ENCODE measurements around the gene MADD. TPM values are rescaled to one million over a fixed set of nuclear protein-coding genes. Genes with fewer than 3 reads are reported as not detected.

MADD gene
- total RNA-seq, 1 experiment from 2014 or later: 12.9 TPM

DNA sequence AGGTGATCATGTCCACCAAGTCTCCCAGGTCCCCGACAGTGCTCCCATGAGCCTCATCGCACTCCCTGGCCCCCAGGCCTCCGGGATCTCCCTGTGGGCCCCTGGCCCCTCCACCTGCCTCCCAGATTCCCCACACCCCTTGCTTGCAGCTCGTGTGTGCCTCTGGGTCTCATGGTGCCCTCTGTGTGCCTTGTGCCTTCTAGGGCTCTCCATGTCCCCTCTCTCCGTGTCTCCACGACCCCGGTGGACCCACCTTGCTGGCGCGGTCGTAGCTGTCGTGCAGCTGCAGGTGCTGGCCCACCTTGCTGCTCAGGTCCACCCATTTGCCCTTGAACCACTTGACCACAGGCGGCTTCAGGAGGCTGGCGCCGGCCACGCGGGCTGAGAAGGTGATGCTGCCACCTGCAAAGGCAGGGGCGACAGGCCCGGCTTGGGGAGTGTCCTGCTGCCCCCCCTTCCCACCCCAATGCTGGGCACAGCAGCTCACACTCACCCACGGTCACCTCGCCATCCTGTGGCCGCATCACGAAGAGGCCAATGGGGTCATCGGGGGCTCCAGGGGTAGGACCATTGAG, 79.7 kb downstream of the MADD start:
- in situ Hi-C loops (cut with HindIII; ENCODE audit: low sequenced_read_pairs): no loop called here
- DNase-seq (ENCODE audit: low spot score): no peak

GRCh38 chr11:47350315-47350714, 80.4 kb downstream of the MADD start:
- in situ Hi-C loops (cut with HindIII; ENCODE audit: low sequenced_read_pairs): no loop called here

GRCh38 chr11:47351156-47352126, 81.5 kb downstream of the MADD start:
- in situ Hi-C loops (cut with HindIII; ENCODE audit: low sequenced_read_pairs): no loop called here
- no peak for DNase-seq (ENCODE audit: low spot score)

More at GRCh38 chr11:47350315-47350714, 80.4 kb downstream of the MADD start:
- DNase-seq (ENCODE audit: low spot score): no peak

- no peak for DNase-seq (ENCODE audit: low spot score)
- in situ Hi-C loops (cut with HindIII; ENCODE audit: low sequenced_read_pairs): no loop called here
Measured at GRCh38 chr11:47352556-47352955, 82.6 kb downstream of the MADD start, which contains the start of gene MYBPC3. MYBPC3 (minus strand) TSS chr11:47352702; CDS start chr11:47352647, 55 bp downstream.

GRCh38 chr11:47353978-47354774, 84.2 kb downstream of the MADD start:
- no peak for DNase-seq (ENCODE audit: low spot score)
- in situ Hi-C loops (cut with HindIII; ENCODE audit: low sequenced_read_pairs): no loop called here

GRCh38 chr11:47354913-47355282, 85.0 kb downstream of the MADD start:
- DNase-seq (ENCODE audit: low spot score): peak; percentile 9
- in situ Hi-C loops (cut with HindIII; ENCODE audit: low sequenced_read_pairs): no loop called here

DNA sequence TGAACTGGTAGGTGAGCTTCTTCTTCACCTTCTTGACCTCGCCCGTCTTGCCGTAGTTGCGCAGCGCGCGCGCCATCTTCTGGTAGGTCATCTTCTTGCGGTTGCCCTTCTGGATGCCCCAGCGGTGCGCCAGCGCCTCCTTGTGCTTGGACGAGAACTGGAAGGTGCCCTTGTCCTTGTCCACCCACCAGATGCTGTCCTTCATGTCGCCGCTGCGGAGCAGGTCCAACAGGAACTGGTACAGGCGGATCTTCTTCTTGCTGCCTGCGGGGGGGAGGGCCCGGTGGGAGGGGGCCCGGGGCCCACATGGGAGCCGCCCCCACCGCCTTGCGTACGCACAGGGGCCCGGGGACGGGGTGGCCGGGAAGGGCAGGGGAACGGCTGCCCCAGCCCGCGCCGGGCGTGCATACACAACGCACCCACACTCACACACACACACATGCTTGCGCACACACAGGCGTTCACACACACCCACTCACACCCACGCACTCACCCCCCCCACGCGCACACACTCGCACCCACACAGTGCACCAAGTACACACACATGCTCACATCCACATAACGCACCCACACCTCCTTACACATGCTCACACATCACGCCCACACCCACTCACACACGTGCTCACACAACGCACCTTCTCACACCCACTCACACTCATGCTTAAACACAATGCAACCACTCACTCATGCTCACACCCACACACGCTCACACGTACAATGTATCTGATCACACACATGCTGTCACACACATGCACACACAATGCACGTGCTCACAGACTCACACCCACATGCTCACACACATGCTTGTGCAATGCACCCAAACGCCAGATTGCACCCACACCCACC, 85.6 kb downstream of the MADD start:
- DNase-seq (ENCODE audit: low spot score): peak; percentile 92
- in situ Hi-C loops (cut with HindIII; ENCODE audit: low sequenced_read_pairs): no loop called here

GRCh38 chr11:47356129-47356997, 86.4 kb downstream of the MADD start:
- in situ Hi-C loops (cut with HindIII; ENCODE audit: low sequenced_read_pairs): no loop called here
- DNase-seq (ENCODE audit: low spot score): no peak

GRCh38 chr11:47356998-47357329, 87.0 kb downstream of the MADD start:
- in situ Hi-C loops (cut with HindIII; ENCODE audit: low sequenced_read_pairs): no loop called here
- DNase-seq (ENCODE audit: low spot score): no peak

GRCh38 chr11:47357985-47358730, 88.2 kb downstream of the MADD start:
- in situ Hi-C loops (cut with HindIII; ENCODE audit: low sequenced_read_pairs): no loop called here
- DNase-seq (ENCODE audit: low spot score): no peak

DNA sequence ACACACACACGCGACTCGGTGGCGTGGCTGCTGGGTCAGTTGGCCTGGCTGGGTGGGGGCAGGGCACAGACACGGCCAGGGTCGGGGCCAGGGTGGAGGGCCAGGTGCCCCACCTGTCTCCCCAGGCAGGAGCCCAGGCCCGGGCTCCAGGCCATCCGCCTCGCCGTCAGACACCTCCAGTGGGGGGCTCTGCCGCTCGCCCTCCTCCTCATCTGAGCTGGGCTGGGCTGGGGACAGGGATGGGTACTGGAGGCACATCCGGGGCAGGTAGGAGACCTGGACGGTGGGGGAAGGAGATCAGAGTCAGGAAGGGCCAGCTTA, 88.8 kb downstream of the MADD start:
- DNase-seq (ENCODE audit: low spot score): no peak
- in situ Hi-C loops (cut with HindIII; ENCODE audit: low sequenced_read_pairs): no loop called here

DNA sequence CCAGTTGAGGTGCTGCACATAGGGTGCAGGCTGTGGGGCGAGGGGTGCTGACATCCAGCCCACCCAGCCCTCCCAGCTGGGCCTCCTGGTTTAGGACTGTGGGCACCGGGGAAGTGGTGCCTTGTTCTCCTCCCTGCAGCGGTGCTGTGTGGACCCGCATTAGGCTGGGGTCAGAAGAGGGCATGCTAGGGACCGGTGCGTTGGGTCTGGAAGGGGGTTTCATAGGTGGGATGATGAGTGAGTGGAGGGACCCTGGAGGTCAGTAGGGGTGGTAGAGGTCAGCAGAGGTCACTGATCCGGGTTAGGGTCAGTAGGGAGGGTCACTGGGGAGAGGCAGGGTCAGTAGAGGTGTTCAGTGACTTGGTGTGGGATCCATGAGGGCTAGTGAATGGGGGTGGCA, 89.2 kb downstream of the MADD start:
- no peak for DNase-seq (ENCODE audit: low spot score)
- in situ Hi-C loops (cut with HindIII; ENCODE audit: low sequenced_read_pairs): no loop called here

DNA sequence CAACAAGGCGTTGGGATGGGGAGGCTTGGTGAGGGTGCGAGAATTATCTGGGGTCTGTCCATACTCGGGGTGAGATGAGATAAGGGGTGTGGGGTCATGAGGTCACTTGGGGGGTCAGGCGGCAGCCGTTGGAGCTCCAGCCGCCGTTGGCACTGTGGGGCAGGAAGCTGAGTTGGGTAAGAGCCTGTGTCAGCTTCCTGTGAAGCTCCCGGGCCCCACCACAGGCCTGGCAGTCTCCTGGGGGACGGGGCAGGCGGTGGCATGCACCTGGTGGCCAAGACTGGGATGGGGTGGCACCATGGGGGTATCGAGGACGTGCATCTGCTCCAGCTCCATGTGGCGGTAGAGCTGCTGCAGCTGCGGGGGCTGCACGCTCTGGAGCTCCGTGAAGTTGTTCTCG, 89.7 kb downstream of the MADD start:
- DNase-seq (ENCODE audit: low spot score): no peak
- in situ Hi-C loops (cut with HindIII; ENCODE audit: low sequenced_read_pairs): no loop called here

DNA sequence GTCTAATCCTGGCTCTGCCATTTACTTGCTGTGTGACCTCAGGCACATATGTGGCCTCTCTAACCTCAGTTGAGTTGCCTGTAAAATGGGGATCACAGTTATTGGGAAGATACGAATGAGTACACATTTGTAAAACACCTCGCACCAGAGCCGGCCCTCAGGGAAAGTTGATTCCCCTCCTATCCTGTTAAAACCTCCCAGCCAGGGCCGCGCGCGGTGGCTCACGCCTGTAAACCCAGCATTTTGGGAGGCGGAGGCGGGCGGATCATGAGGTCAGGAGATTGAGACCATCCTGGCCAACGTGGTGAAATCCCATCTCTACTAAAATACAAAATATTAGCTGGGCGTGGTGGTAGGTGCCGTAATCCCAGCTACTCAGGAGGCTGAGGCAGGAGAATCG, 90.4 kb downstream of the MADD start:
- in situ Hi-C loops (cut with HindIII; ENCODE audit: low sequenced_read_pairs): no loop called here
- DNase-seq (ENCODE audit: low spot score): no peak

DNA sequence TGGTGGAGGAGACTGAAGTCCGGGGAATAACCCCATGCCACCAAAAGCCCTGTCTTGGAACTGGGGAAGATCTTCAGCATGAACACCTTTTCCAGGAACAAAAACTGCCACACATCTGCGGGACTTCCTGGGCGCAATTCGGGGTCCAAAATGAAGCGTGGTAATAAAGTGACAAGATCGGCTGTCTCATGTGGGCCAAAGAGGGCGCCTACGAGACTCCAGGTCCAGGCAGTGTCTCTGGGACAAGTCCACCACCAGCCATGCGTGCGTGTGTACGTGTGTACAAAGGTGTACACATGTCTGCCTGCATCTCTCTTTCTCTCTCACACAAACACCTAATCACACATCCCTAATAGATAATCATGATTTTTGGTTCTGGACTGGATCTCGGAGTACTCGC, 91.5 kb downstream of the MADD start:
- in situ Hi-C loops (cut with HindIII; ENCODE audit: low sequenced_read_pairs): no loop called here
- DNase-seq (ENCODE audit: low spot score): no peak

DNA sequence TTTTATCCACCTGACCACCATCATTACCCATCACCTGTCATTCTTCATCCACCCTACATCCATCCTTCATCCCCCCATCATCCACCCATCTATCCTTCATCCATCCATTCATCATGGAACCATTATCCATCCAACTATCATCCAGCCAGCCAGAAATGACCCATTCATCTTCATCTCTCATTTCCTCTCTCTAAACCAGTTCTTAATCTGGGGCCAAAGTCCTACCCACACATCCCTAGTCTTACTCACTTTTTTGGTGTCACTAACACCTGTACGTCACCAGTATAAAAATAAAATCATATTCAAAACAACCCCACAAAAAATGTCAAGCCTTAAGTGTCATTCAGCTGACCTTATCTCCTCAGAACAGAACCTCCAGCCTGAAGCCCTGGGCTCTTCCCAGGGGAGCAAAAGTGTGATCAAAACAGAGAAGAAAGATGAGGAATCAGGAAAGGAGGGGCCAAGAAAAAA, 96.1 kb downstream of the MADD start:
- in situ Hi-C loops (cut with HindIII; ENCODE audit: low sequenced_read_pairs): no loop called here
- DNase-seq (ENCODE audit: low spot score): no peak

DNA sequence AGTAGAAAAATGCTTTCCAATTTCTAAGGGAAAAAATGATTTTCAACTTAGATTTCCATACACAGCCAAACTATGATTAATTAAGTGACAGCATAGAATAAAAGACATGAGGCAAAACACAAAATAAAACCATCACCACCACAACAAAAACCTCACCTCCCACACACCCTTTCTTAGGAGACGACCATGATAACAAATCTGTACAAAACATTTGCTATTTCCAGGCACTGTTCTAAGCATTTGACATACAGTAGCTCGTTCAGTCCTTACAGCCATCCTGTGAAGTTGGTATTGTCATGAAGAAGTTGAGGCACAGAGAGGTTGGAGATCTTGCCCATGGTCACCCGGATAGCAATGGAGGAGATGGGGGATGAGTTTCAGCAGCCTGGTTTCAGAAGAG, 99.7 kb downstream of the MADD start:
- DNase-seq (ENCODE audit: low spot score): no peak
- in situ Hi-C loops (cut with HindIII; ENCODE audit: low sequenced_read_pairs): no loop called here

DNA sequence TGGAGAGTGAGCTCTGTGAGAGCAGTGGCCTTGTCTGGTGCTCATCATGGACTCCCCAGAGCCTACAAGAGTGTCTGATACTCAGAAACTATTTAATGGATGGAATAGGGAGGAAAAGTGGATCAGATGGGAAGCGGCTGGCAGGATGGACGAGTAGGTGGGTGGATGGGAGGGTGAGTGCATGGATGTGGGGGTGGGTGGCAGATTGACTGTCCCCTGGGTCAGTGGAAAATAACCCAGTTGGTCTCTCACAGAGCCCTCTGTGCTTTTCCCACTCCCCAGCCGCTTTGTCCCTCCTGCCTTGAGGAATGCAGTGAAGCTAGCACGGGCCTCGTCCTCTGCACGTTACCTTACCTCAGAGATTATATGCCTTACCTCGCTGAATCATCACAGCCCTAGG, 102.5 kb downstream of the MADD start:
- no peak for DNase-seq (ENCODE audit: low spot score)
- in situ Hi-C loops (cut with HindIII; ENCODE audit: low sequenced_read_pairs): no loop called here

Data from G401 (cell line).